Dedifferentiated amniotic fluid mesenchymal stem cell (primary cell): ENCODE results near the gene NR1H2.

Experiments
- DNase-seq: peaks from one replicate; pipeline ENCODE4 v3.0.0-alpha.2; 2016; ENCODE audit errors: extremely low spot score

The NR1H2 gene

GRCh38 chr19:50401605-50402450 is 25.6 kb downstream of the NR1H2 start:
- DNase-seq, result peak; percentile 9

GRCh38 chr19:50402544-50403301 is 26.5 kb downstream of the NR1H2 start:
- DNase-seq, result no peak

DNA sequence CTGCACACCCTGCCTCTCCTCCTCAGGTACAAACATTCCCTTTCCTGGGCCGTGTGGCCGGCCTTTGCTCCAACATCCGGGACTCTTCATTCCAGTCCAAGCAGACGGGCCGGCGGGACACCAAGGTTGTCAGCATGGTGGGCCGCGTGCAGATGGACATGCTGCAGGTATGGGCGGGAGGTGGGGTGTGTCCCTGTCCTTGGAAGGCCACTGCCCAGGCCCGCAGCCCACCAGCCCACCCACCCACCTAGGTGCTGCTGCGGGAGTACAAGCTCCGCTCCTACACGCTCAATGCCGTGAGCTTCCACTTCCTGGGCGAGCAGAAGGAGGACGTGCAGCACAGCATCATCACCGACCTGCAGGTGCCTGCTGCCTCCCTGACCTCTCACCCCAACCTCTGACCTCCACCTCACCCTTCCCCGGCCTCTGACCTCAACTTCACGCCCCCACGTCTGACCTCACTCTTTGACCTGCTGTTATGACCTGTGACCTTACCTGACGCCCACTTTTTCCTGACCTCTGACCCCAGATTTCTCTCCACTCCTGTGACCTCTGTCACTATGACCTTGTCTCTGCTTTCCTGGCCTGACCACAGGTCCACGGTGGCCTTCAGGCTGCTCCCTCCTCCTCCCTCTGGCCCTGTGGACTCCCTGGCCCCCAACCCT is 30.0 kb downstream of the NR1H2 start:
- DNase-seq, result no peak

DNA sequence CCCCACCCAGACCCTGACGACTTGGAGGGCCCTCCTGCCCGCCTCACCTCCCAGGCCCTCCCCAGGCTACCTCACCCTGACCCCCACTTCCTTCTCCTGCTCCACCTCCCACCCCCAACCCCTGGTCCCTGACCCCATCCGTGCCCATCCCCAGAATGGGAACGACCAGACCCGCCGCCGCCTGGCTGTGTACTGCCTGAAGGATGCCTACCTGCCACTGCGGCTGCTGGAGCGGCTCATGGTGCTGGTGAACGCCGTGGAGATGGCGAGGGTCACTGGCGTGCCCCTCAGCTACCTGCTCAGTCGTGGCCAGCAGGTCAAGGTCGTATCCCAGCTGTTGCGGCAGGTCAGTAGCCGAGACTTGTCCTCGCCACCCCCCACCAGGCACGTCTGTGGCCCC is 30.6 kb downstream of the NR1H2 start:
- no peak for DNase-seq

- DNase-seq, result no peak
Measured at GRCh38 chr19:50409347-50409746, 33.1 kb downstream of the NR1H2 start.

DNA sequence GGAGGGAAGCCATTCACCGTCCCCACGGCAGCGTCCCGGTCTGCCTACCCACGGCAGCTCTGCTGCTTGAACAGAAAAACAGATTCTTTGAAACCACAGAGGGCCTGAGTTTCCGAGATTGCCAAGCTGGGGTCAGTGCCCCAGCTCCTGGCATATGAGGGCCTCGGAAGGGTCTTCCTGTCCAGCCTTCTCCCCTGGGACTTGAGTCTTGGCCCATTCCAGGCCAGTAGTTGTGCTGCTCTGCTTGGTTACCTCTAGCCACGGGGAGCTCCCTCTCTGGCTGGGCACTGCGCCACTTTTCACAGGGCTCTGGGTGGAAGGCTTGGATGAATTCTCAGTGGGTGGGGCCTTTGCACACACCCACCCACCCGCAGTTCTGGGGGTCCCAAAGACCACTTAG is 33.9 kb downstream of the NR1H2 start:
- no peak for DNase-seq

GRCh38 chr19:50412419-50412818 is 36.2 kb downstream of the NR1H2 start:
- no peak for DNase-seq

DNA sequence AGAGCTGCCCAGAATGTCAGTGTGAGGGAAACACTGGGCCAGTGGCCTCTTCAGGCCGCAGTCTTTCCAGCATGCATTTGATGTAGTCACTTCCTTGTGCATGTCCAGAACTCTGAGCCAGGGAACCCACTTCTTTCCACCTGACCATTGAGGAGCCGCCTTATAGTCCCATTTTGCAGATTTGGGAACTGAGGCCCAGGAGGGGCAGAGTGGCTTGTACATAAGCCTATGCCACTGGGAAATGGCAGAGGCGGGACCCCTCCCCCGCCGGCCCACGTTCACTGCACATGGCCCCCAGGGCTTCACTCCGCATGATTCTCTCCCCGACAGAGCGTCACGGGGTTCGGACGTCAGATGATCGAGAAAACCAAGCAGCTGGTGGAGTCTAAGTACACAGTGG is 36.8 kb downstream of the NR1H2 start:
- peak; percentile 10 for DNase-seq

DNA sequence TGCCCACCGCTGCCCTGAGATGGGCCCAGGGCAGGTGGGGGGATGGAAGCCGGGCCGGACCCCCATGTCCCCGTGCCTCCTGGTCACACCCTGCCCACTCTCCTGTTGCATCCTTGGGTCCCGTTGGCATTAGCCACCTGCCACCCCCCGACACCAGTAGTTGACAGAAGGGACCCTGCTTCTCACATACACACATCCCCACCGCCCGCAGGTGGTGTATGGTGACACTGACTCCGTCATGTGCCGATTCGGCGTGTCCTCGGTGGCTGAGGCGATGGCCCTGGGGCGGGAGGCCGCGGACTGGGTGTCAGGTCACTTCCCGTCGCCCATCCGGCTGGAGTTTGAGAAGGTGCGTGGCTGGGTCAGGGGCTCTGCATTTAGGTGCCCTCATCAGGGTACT is 37.3 kb downstream of the NR1H2 start:
- DNase-seq, result no peak

GRCh38 chr19:50414864-50415660 is 38.8 kb downstream of the NR1H2 start:
- peak; percentile 17 for DNase-seq

GRCh38 chr19:50415661-50416033 is 39.4 kb downstream of the NR1H2 start:
- no peak for DNase-seq

DNA sequence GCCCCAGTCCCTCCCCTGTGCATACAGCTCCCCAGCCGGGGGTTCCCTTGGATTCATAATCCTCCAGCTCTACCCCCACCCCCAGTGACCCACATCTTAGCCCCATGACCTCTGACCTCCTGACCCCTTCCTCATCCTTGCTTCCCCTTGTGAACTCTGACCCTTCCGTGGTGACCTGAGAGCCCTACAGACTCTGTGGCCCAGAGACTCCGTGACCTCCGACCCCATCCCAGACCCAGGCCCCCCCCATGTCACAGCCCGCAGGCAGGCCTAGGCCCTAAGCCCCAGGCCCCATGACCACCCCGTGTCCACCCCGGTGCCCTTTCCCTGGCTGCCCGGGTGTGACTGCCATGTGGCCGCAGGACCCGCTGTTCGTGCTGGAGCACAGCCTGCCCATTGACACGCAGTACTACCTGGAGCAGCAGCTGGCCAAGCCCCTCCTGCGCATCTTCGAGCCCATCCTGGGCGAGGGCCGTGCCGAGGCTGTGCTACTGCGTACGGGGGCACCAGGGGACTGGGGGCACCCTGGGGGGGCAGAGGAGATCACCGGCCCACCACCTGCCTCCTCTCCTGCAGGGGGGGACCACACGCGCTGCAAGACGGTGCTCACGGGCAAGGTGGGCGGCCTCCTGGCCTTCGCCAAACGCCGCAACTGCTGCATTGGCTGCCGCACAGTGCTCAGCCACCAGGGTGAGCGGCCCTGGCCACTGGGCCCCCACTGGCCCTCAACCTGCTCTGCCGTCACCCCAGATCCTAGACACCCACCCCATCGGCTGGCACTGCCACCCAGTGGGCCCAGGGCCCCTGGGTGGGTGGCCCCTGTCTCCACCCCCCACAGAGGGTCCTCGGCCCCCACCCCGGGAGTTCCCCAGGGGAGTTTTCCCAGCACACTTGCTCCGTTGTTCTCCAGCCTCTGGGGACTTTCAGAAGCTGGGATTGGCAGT is 40.0 kb downstream of the NR1H2 start:
- DNase-seq, result no peak

GRCh38 chr19:50417111-50418081 is 41.1 kb downstream of the NR1H2 start:
- DNase-seq, result no peak

DNA sequence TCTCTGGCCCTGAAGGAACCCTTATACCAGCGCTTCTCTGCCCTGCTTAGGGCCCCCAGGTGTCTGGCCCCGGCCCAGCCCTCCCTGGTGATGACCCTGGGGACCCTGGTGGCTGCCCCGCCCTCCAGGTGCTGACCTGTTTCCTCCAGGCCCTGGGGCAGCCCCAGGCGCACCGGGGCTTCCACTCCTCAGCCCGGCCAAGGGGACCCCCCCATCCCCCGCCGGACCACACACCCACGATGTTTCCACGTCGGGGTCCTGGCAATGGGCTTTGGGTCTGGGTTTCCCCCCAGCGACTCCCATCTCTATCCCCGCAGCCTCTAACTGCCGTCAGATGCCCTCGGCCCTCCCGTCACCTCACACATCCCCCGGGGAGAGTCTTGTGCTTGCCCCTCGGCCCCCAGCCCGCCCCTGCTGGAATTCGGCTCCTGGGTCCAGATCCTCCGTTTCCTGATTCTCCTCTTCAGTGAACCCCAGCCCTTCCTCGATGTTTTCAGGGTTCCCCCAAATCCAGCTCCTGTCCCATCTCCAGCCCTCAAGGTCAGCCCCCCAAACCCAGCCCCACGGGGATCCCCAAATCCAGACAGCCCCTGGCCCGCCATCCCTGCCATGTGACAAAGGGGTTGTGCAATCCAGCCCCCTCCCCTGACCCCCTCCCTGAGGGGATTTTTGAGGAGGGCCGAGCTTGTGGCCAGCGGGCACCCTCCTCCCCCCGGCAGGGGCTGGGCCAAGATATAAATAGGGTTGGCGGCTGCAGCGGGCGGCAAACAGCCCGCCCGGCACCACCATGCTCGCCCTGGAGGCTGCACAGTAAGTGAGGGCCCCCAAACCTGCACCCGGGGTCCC is 42.1 kb downstream of the NR1H2 start, which contains the start of gene SPIB:
Gene SPIB, plus strand, starts transcription at position 763 of the 846 bp plus-strand sequence. Its CDS starts 25 bp downstream, at position 788.
- DNase-seq, result no peak

GRCh38 chr19:50419022-50419579 is 42.8 kb downstream of the NR1H2 start:
- DNase-seq, result no peak

- DNase-seq, result no peak
Measured at GRCh38 chr19:50419580-50420035, 43.4 kb downstream of the NR1H2 start.

GRCh38 chr19:50420127-50420526 is 43.9 kb downstream of the NR1H2 start:
- DNase-seq, result no peak

GRCh38 chr19:50420808-50421207 is 44.6 kb downstream of the NR1H2 start:
- no peak for DNase-seq
